Smooth muscle cell (in vitro differentiated cells): ENCODE data around the gene MIB2. TPM values are rescaled to one million over a fixed set of nuclear protein-coding genes. Genes with fewer than 3 reads are reported as not detected.

Experiments
- DNase-seq: peaks from one replicate; lab custom pipeline; 2025; ENCODE audit not compliant: unreplicated experiment; lab: John Stamatoyannopoulos, UW
- H2AFZ ChIP-seq: fragments of 200-600 bp; sonication (generic); 2 replicates; pipeline ENCODE4 v1.6.0; 2016; ENCODE audit warnings: antibody characterized with exemption, low read depth, mild to moderate bottlenecking
- H3F3A ChIP-seq: fragments of 200-600 bp; sonication (generic); 2 replicates; pipeline ENCODE4 v1.6.0; 2017; ENCODE audit warnings: antibody characterized with exemption, low read depth
- H3K27ac ChIP-seq: fragments of 200-600 bp; sonication (generic); 2 replicates; pipeline ENCODE4 v1.5.1; 2016; ENCODE audit warnings: low read depth, mild to moderate bottlenecking
- H3K27me3 ChIP-seq: fragments of 200-600 bp; sonication (generic); 2 replicates; pipeline ENCODE4 v1.6.1; 2016; ENCODE audit warnings: low read depth, mild to moderate bottlenecking
- H3K36me3 ChIP-seq: fragments of 200-600 bp; sonication (generic); 2 replicates; pipeline ENCODE4 v1.5.1; 2016; ENCODE audit warnings: low read depth
- H3K4me1 ChIP-seq: fragments of 200-600 bp; sonication (generic); 2 replicates; pipeline ENCODE4 v1.5.1; 2016; ENCODE audit warnings: low read depth
- H3K4me2 ChIP-seq: fragments of 200-600 bp; sonication (generic); 2 replicates; pipeline ENCODE4 v1.6.0; 2016; ENCODE audit warnings: mild to moderate bottlenecking
- H3K4me3 ChIP-seq: fragments of 200-600 bp; sonication (generic); 2 replicates; pipeline ENCODE4 v1.5.1; 2016; ENCODE audit warnings: mild to moderate bottlenecking
- H3K79me2 ChIP-seq: fragments of 200-600 bp; sonication (generic); 2 replicates; pipeline ENCODE4 v1.6.0; 2016; ENCODE audit warnings: low read depth, mild to moderate bottlenecking
- H3K9ac ChIP-seq: fragments of 200-600 bp; sonication (generic); 2 replicates; pipeline ENCODE4 v1.6.0; 2016; ENCODE audit warnings: low read depth
- H3K9me3 ChIP-seq: fragments of 200-600 bp; sonication (generic); replicated peaks from 2 replicates; pipeline ENCODE4 v1.5.1; 2016; ENCODE audit warnings: low read depth
- H4K20me1 ChIP-seq: fragments of 200-600 bp; sonication (generic); 2 replicates; pipeline ENCODE4 v1.6.0; 2016; ENCODE audit warnings: low read depth
- WGBS: methylation state at CpG from one replicate; pipeline ENCODE4 v1.1.7; 2016; ENCODE audit warnings: low lambda C conversion rate; 5-methylcytosine and 5-hydroxymethylcytosine counted together
- polyA plus RNA-seq: library from polyadenylated mRNA; unstranded; fragments of >200 nt; fragmentation: Nextera tagmentation; extraction: Ambion mirVana; gene quantifications from 2 replicates; pipeline ENCODE4 v1.2.1, GENCODE V29; 2016
- total RNA-seq: library from RNA; depleted of rRNA; stranded (reverse); fragments of >200 nt; gene quantifications from 2 replicates; pipeline ENCODE4 v1.2.3, GENCODE V29; 2014
- TF ChIP-seq, protein P1 (sequence below): fragments of 200-600 bp; sonication (generic); IDR thresholded peaks from 2 replicates; pipeline ENCODE4 v1.5.1; 2017; ENCODE audit warnings: borderline replicate concordance, mild to moderate bottlenecking, antibody characterized with exemption; ENCODE audit not compliant: insufficient read depth, poor library complexity, severe bottlenecking

MIB2 gene
- total and polyA plus RNA-seq, 2 experiments from 2014 or later = 42.7 to 61.2 TPM

DNA sequence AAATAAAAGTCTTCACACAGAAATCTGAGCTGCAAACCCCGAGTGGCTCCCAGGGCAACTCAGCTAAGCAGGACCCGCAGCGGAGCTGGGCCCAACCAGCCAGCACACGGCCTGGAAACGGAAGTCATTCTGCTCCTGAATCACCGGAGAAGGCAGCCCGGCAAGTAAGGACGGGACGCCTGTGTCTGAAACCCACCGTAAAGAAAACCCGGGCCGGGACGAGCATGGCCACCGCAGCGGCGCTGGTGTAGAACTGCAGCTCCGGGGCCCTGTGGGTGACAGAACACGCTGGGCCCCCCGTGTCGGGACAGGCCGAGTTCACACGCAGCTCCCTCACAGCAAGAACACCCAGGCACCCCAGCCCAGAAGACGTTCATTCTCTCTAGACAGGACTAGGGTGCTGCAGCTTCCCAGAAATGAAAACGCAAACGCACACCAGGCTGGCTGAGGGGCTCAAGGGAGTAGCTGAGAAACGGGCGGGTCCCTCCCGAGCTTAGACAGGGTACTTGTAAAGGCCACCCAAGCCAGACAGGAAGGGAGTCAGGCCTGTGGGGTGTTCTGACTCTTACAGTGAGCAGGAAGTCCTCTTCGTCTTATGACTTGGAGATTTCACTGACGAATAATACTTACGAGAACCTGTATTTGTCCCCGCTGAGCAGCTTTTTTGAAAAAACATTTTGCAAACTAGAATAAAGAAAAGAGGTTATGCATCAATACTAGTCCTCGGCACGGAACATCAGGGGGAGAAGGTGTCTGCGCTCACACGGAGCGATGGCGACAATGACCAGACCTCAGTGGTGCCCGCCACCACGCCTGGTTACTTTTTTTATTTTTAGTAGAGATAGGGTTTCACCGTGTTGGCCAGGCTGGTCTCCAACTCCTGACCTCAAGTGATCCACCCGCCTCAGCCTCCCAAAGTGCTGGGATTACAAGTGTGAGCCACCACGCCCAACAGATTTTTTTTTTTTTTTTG is 54.5 kb downstream of the MIB2 start:
- Histone ChIP-seq H3K36me3 (no peaks in the 10 kb centered on the region), H3K9ac (no peak overlapping the region), H4K20me1 (no peaks in the 10 kb centered on the region), H3K27me3 (no peaks in the 10 kb centered on the region), H3K27ac (no peak overlapping the region), H3K9me3 (no peaks in the 10 kb centered on the region), H2AFZ (no peak overlapping the region), H3K4me3 (no peak overlapping the region), H3F3A (no peaks in the 10 kb centered on the region), H3K79me2 (no peaks in the 10 kb centered on the region), H3K4me1 (no peaks in the 10 kb centered on the region), H3K4me2 (no peak overlapping the region)
- DNase-seq = no peak
- 96% methylated on average over 43 of the region's 43 CpGs for WGBS
- TF ChIP-seq, protein P1, sequence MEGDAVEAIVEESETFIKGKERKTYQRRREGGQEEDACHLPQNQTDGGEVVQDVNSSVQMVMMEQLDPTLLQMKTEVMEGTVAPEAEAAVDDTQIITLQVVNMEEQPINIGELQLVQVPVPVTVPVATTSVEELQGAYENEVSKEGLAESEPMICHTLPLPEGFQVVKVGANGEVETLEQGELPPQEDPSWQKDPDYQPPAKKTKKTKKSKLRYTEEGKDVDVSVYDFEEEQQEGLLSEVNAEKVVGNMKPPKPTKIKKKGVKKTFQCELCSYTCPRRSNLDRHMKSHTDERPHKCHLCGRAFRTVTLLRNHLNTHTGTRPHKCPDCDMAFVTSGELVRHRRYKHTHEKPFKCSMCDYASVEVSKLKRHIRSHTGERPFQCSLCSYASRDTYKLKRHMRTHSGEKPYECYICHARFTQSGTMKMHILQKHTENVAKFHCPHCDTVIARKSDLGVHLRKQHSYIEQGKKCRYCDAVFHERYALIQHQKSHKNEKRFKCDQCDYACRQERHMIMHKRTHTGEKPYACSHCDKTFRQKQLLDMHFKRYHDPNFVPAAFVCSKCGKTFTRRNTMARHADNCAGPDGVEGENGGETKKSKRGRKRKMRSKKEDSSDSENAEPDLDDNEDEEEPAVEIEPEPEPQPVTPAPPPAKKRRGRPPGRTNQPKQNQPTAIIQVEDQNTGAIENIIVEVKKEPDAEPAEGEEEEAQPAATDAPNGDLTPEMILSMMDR = no peak

DNA sequence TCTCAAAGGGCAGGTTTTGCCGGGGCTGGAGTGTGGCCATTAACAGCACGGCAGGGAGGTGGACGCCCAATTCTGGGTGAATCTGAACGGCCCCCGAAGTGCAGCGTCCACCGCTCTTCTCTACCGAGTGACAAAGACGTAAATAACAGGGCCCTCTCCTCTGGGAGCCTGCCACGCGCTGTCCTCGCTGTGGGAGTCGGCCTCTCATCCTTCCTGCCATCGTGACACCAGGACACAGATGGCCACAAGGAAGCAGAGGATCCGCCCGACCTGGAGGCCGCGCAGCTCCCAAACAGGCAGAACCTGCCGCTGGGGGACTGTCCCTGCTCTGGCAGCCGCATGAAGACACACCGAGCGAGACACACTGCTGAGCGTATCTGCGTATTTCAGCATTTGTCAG is 55.6 kb downstream of the MIB2 start:
- Histone ChIP-seq H3K4me1 (no peaks in the 10 kb centered on the region), H3K79me2 (no peaks in the 10 kb centered on the region), H3K4me2 (no peak overlapping the region), H3K9me3 (no peaks in the 10 kb centered on the region), H3K9ac (no peak overlapping the region), H3K27me3 (no peaks in the 10 kb centered on the region), H2AFZ (no peak overlapping the region), H3K27ac (no peak overlapping the region), H3K4me3 (no peak overlapping the region), H3F3A (no peaks in the 10 kb centered on the region), H4K20me1 (no peaks in the 10 kb centered on the region), H3K36me3 (no peaks in the 10 kb centered on the region)
- TF ChIP-seq, protein P1 = no peak
- no peak for DNase-seq
- 98% methylated on average over 24 of the region's 24 CpGs for WGBS

DNA sequence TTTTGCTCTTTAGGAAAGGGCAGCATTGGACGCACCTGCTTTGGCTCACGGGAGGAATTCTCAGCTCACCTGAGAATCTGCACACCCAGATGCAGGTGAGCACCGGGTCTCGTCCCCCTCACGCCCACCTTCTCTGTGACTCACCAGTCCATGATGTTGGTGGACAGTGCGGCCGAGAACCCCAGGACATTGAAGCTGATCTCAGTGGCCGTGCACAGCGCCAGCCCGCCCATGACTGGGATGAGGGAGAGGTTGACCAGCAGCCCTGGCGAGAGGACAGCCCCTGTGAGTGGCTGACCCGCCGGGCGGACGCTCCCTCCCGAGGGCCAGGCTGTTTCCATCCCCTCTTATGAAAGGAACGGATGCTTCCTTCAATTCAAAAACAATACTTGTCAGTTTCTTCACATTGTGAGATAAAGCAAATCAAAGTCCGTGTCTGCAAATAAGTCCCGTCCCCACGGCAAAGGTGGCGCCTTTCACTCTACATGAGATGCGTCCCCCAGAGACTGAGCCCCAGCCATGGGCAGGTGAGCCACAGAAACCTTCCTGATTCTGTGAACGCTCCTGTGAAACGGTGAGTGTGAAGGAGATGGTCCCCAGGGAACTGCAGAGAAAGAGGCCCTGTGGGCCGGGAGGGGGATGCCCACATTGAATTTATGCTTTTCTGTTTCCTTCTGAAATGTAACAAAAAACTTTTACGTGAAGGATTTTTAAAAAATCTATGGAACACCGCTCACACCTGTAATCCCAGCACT is 56.2 kb downstream of the MIB2 start:
- H4K20me1 ChIP-seq = no peaks in the 10 kb centered on the region
- H3K79me2 ChIP-seq = no peaks in the 10 kb centered on the region
- no peak for DNase-seq
- H3K27ac ChIP-seq = no peak overlapping the region
- 90% methylated on average over 27 of the region's 27 CpGs for WGBS
- no peaks in the 10 kb centered on the region for H3K27me3 ChIP-seq
- no peak overlapping the region for H3K9ac ChIP-seq
- H2AFZ ChIP-seq = no peak overlapping the region
- no peaks in the 10 kb centered on the region for H3K9me3 ChIP-seq
- no peaks in the 10 kb centered on the region for H3K36me3 ChIP-seq
- TF ChIP-seq, protein P1 = no peak
- H3K4me1 ChIP-seq = no peaks in the 10 kb centered on the region
- no peak overlapping the region for H3K4me2 ChIP-seq
- no peak overlapping the region for H3K4me3 ChIP-seq
- H3F3A ChIP-seq = no peaks in the 10 kb centered on the region
